HG03575 (cell line): ENCODE results near the gene PTPRN2.

ENCODE experiments used
- ATAC-seq: cut with Tn5 transposase; IDR thresholded peaks from one replicate; pipeline ENCODE4 v1.9.1; 2021; ENCODE audit not compliant: unreplicated experiment, insufficient number of reproducible peaks, low FRiP score; ENCODE audit errors: extremely low read depth

PTPRN2 gene

DNA sequence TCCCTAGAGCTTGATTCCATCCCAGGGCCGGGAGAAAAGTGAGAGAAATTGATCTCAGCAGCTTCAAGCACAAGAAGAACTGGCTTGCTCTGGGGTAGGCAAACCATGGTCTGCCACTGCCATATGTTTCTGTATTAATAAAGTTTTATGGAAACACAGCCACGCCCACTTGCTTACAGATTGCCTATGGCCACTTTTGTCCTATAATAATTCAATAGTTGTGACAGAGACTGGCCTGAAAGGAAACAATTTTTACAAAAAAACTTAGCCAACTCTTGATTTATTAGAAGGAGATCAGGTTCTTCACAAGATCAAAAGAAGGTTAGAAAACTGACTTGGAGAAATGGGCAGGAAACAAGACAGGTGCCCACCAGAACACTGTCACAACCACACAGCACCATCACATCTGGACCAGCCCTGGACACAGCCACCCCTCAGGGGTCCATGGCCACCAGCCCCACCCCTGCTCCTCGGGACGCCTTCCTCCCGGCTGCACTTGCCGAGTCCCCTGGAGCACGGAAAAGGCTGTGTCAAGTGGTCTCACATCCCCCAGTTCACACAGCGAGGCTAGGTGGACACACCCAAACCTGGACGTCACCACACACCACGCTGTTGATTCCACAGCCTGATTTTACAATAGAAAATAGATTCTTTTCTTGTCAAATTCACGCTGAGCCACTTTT, 85.4 kb downstream of the PTPRN2 start:
- no peak for ATAC-seq

GRCh38 chr7:158501393-158502067, 86.1 kb downstream of the PTPRN2 start:
- ATAC-seq: no peak

- ATAC-seq: no peak
Measured at GRCh38 chr7:158500651-158501052, 87.0 kb downstream of the PTPRN2 start.

DNA sequence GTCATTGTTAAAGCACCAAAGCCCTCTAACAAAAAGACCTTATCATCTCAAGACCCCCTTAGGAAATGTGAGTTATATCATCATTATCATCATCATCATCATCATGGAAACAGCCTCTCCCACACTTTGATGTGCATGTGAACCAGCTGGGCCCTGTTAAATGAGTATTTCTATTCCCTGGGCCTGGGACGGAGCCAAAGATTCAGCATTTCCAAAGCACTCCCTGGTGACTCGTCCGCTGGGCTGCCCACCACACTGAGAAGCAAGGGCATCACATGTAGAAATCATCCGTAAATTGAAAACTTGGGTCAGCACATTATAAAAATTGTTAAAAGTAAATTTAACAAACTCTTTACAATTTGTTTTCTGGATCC, 88.6 kb downstream of the PTPRN2 start:
- ATAC-seq: no peak

DNA sequence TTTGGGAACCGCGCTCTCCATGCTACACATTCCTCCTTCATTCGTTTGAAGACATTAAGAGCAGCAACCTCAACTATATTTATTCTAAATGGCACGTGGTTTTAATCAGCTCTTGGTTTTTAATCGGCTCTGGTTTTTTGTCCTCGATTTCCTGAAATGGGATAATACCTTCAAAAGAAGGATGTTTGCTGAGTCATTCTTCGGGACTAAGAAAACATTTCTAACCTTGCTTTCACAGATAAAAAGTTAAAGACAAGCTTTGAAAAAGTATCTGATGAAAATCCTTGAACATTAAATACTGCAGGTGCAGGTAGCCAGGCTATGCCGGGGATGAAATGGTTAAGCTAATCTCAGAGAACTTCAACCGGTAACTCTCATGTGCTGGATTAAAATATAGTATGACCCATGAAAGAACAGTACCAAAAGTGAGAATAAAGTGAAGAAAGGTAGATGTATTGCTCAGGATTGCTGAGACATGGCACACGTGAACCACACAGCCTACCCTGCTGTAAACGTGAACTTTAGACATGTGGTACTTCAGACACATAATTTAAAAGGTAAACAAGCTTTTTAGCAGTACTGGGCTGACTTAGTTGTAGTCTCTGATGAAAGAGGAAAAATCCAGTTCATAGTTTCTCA, 89.1 kb downstream of the PTPRN2 start:
- no peak for ATAC-seq

GRCh38 chr7:158497627-158498026, 90.0 kb downstream of the PTPRN2 start:
- ATAC-seq: no peak

- no peak for ATAC-seq
Measured at GRCh38 chr7:158495786-158496185, 91.8 kb downstream of the PTPRN2 start.

GRCh38 chr7:158495216-158495615, 92.4 kb downstream of the PTPRN2 start:
- no peak for ATAC-seq

GRCh38 chr7:158494643-158495042, 93.0 kb downstream of the PTPRN2 start:
- ATAC-seq: no peak

- ATAC-seq: no peak
Measured at GRCh38 chr7:158494162-158494586, 93.4 kb downstream of the PTPRN2 start.

- no peak for ATAC-seq
Measured at GRCh38 chr7:158492367-158492764, 95.3 kb downstream of the PTPRN2 start.

DNA sequence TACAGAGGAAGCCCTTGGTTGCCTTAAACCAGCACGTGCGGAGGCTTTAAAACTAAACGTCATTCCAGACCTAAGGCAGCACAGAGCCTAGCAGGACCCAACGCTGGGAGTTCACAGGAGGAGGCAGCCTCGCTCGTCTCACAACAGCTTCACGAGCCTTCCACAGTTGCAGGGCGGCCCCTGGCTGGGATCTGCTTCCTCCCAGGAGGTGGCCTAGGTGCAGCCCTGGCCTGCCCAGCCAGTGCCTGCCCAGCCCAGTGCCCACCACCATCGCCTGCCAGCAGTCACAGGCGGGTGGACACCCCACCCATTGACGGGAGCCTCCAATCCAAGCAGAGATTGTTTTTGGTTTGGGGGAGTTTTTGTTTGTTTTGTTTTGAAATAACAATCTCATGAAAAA, 96.5 kb downstream of the PTPRN2 start:
- no peak for ATAC-seq

- no peak for ATAC-seq
Measured at GRCh38 chr7:158490171-158490782, 97.3 kb downstream of the PTPRN2 start.

DNA sequence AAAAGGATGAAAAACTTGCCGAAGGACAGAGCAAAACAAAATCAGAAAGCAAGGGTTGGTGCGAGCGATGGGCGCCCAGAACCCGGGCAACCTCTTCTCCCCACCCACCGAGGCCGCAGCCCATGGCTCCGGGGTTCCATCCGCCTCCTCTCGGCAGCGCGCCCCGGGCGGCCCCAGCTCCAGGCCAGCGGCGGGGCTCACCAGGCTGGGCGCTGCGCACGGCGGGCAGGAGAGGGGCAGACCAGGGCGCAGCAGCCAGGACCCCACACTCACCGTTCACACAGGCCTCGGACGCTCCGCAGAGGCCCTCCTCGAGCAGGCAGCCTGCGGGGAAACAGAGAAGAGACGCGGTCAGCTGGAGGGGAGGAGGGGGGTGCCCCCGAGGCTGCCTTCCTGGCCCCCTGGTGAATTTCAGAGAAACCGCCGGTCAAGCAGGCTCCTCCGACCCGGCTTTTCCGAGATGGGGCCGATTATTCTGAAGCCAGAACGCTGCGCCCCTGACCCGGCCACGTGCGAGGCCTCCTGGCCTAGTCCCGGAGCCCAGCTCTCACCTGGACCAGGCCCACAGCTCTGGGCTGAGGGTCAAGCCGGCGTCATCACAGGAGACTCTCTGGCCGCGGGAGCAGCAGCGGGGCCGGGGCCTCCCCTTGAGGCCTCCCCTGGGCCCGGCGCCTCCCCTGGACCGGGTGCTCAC, 98.0 kb downstream of the PTPRN2 start:
- ATAC-seq: no peak

DNA sequence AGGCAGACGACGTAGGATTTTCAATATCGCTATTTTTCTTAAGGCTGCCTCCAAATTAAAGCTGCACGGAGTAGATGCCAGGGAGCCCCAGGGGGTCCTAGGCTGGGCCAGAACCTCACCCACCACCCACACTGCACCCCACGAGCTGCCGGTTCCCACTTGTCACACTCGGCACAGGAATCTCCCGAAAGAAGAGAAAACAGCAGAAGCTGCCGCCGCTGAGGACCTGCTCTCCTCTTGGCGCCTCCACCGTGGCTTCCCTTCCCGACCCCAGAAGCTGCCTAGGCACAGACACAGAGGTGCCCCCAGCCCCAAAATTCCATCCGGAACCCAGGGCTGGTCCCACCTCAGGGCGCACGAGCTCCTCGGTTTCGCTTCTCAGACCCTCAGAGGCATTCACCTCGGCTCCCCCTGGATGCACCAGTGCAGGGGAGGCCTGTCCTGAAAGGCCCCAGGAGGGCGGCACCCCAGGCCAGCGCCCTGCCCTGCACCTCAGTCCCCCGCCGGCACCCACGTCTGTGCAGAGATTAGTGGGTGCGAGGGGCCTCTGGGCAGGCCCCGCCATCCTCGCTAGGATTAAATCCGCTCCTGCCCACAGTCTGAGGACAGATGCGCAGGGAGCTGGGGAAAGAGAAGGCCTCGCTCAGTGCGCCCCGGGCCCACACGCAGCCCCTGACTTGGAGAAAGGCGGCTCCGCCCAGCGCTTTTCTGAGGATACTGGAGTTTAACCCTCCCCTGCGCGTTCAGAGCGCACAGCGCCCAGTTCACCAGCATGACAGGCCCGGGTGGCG, 99.2 kb downstream of the PTPRN2 start:
- ATAC-seq: no peak

DNA sequence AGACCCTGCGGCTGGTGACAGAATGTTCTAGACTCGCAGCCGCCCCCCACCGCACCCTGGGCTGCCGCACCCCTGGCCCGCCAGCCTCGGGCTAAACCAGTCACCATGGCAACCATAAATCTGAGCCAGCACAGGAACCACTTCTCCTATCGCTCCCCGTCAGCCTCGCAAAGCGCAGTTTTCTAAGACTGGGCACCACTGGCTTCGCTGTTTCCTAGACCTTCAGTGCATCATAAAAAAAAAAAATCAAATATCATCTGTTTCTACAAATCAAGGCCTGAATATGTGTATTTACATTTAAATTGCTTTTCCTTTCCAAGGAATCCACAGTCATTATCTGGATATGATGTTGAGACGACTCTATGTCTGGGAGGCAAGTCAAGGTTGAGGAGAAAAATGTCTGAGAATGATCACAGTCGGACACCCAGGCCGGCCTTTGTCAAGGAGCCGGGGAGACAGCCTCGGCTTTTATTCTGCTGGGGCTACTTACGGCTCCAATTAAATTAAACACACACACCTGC, 99.9 kb downstream of the PTPRN2 start:
- no peak for ATAC-seq

- no peak for ATAC-seq
Measured at GRCh38 chr7:158486919-158487318, 100.7 kb downstream of the PTPRN2 start.

GRCh38 chr7:158484801-158485531, 102.7 kb downstream of the PTPRN2 start:
- ATAC-seq: no peak
